PFSK-1 (cell line): ENCODE data around the gene TAC3.

ENCODE experiments used
- FOXP2 ChIP-seq: optimal IDR thresholded peaks from 2 replicates; pipeline ENCODE3; 2011; ENCODE audit warnings: borderline replicate concordance, control low read depth, inconsistent platforms; ENCODE audit not compliant: insufficient read depth; ENCODE audit errors: extremely low read length, extremely low read depth
- POLR2AphosphoS5 ChIP-seq: IDR thresholded peaks from 2 replicates; pipeline ENCODE4 v1.6.1; 2012; ENCODE audit warnings: low read depth, mild to moderate bottlenecking, control low read depth, low read length, moderate library complexity
- REST ChIP-seq, 2 experiments: IDR thresholded peaks; 2 replicates each; pipeline versions ENCODE4 v1.6.1 to v1.8.0; 2011 to 2012; ENCODE audit warnings: low read depth in 2 of 2, low read length in 2 of 2, control low read depth in 1 of 2, inconsistent platforms in 1 of 2, mild to moderate bottlenecking in 1 of 2, moderate library complexity in 1 of 2; ENCODE audit not compliant: insufficient read depth in 1 of 2
- SIN3A ChIP-seq: IDR thresholded peaks from 2 replicates; pipeline ENCODE4 v1.6.1; 2012; ENCODE audit warnings: mild to moderate bottlenecking, low read length, moderate library complexity, borderline replicate concordance; ENCODE audit not compliant: insufficient read depth
- TAF1 ChIP-seq: IDR thresholded peaks from 2 replicates; pipeline ENCODE4 v1.6.1; 2012; ENCODE audit warnings: low read length, control low read depth, borderline replicate concordance; ENCODE audit not compliant: insufficient read depth

Gene TAC3

GRCh38 chr12:57046086-57046791 lies 29.9 kb upstream of the TAC3 start:
- TF ChIP-seq REST (IDR thresholded peaks at IDR 0.05; ENCODE audit: insufficient read depth in 1 of 2, low read depth in 2 of 2, low read length in 2 of 2) (no peak), TAF1 (no peak), FOXP2 (no peak), SIN3A (no peak), POLR2AphosphoS5 (no peak)

- TF ChIP-seq REST (IDR thresholded peaks at IDR 0.05; ENCODE audit: insufficient read depth in 1 of 2, low read depth in 2 of 2, low read length in 2 of 2) = no peak
- no peak for TF ChIP-seq POLR2AphosphoS5
- no peak for TF ChIP-seq SIN3A
- no peak for TF ChIP-seq FOXP2
- no peak for TF ChIP-seq TAF1
Observed at GRCh38 chr12:57044889-57045288, 28.6 kb upstream of the TAC3 start.

- TF ChIP-seq TAF1 = no peak
- no peak for TF ChIP-seq FOXP2
- no peak for TF ChIP-seq POLR2AphosphoS5
- TF ChIP-seq SIN3A = no peak
- no peak for TF ChIP-seq REST (IDR thresholded peaks at IDR 0.05; ENCODE audit: insufficient read depth in 1 of 2, low read depth in 2 of 2, low read length in 2 of 2)
Observed at GRCh38 chr12:57044468-57044867, 28.1 kb upstream of the TAC3 start.

GRCh38 chr12:57042695-57043094 lies 26.4 kb upstream of the TAC3 start:
- no peak for TF ChIP-seq POLR2AphosphoS5
- TF ChIP-seq SIN3A = no peak
- no peak for TF ChIP-seq FOXP2
- TF ChIP-seq TAF1 = no peak
- TF ChIP-seq REST (IDR thresholded peaks at IDR 0.05; ENCODE audit: insufficient read depth in 1 of 2, low read depth in 2 of 2, low read length in 2 of 2) = no peak
